ENCODE results near the gene TFB1M. TPM values are rescaled to one million over a fixed set of nuclear protein-coding genes. Genes with fewer than 3 reads are reported as not detected.

TFB1M gene
- total RNA-seq, 1 donor from 2014 or later: 19.1 TPM

- H3K27me3 Mint-ChIP-seq (ENCODE audit: unreplicated experiment): peaks cover 2% of the 10 kb centered on the region
These were observed 97.8 kb downstream of the TFB1M start for GRCh38 chr6:155216312-155217046.

GRCh38 chr6:155215906-155216305 is 98.4 kb downstream of the TFB1M start:
- DNase-seq (ENCODE audit: extremely low spot score, unreplicated experiment): no peak
- Mint-ChIP-seq H3K27me3 (ENCODE audit: unreplicated experiment) (peaks cover 2% of the 10 kb centered on the region), H3K36me3 (ENCODE audit: unreplicated experiment) (peaks cover 3% of the 10 kb centered on the region), H3K9me3 (ENCODE audit: unreplicated experiment) (peaks cover 8% of the 10 kb centered on the region), H3K4me3 (ENCODE audit: unreplicated experiment) (no peak overlapping the region), H3K27ac (ENCODE audit: unreplicated experiment) (no peak overlapping the region), H3K4me1 (ENCODE audit: unreplicated experiment) (peaks cover 17% of the 10 kb centered on the region)
- TF ChIP-seq CTCF (IDR thresholded peaks at IDR 0.05): no peak

More at GRCh38 chr6:155216312-155217046, 97.8 kb downstream of the TFB1M start:
- DNase-seq (ENCODE audit: extremely low spot score, unreplicated experiment): no peak
- Mint-ChIP-seq H3K36me3 (ENCODE audit: unreplicated experiment) (peaks cover 3% of the 10 kb centered on the region), H3K4me3 (ENCODE audit: unreplicated experiment) (no peak overlapping the region), H3K4me1 (ENCODE audit: unreplicated experiment) (peaks cover 17% of the 10 kb centered on the region), H3K9me3 (ENCODE audit: unreplicated experiment) (peaks cover 8% of the 10 kb centered on the region), H3K27ac (ENCODE audit: unreplicated experiment) (no peak overlapping the region)
- no peak for TF ChIP-seq CTCF (IDR thresholded peaks at IDR 0.05)

GRCh38 chr6:155213611-155214372 is 100.5 kb downstream of the TFB1M start:
- H3K27me3 Mint-ChIP-seq (ENCODE audit: unreplicated experiment): peaks cover 2% of the 10 kb centered on the region
- no peaks in the 10 kb centered on the region for H3K36me3 Mint-ChIP-seq (ENCODE audit: unreplicated experiment)
- no peak for DNase-seq (ENCODE audit: extremely low spot score, unreplicated experiment)
- H3K9me3 Mint-ChIP-seq (ENCODE audit: unreplicated experiment): peaks cover 8% of the 10 kb centered on the region
- no peak for TF ChIP-seq CTCF (IDR thresholded peaks at IDR 0.05)
- H3K4me3 Mint-ChIP-seq (ENCODE audit: unreplicated experiment): no peak overlapping the region
- no peak overlapping the region for H3K27ac Mint-ChIP-seq (ENCODE audit: unreplicated experiment)
- peaks cover 10% of the 10 kb centered on the region for H3K4me1 Mint-ChIP-seq (ENCODE audit: unreplicated experiment)

GRCh38 chr6:155212616-155213380 is 101.5 kb downstream of the TFB1M start:
- H3K27ac Mint-ChIP-seq (ENCODE audit: unreplicated experiment): no peak overlapping the region
- TF ChIP-seq CTCF (IDR thresholded peaks at IDR 0.05): no peak
- peaks cover 8% of the 10 kb centered on the region for H3K9me3 Mint-ChIP-seq (ENCODE audit: unreplicated experiment)
- peaks cover 2% of the 10 kb centered on the region for H3K27me3 Mint-ChIP-seq (ENCODE audit: unreplicated experiment)
- no peak overlapping the region for H3K4me3 Mint-ChIP-seq (ENCODE audit: unreplicated experiment)
- no peak for DNase-seq (ENCODE audit: extremely low spot score, unreplicated experiment)
- H3K36me3 Mint-ChIP-seq (ENCODE audit: unreplicated experiment): no peaks in the 10 kb centered on the region
- peaks cover 10% of the 10 kb centered on the region for H3K4me1 Mint-ChIP-seq (ENCODE audit: unreplicated experiment)
